ENCODE data around the gene METRN. TPM values are rescaled to one million over a fixed set of nuclear protein-coding genes. Genes with fewer than 3 reads are reported as not detected.
A peak's percentile ranks its signal among the peaks of the same experiment; 100 is the strongest.

Gene METRN
- total and polyA plus RNA-seq, 2 of the 4 experiments (the other 2 are of a cell fraction) = 6.1 to 48.2 TPM

GRCh38 chr16:666572-666971 is 48.3 kb upstream of the METRN start:
- CTCF ChIA-PET = no interaction called here
- Histone ChIP-seq H3K14ac (replicated peaks; ENCODE audit: low read depth, low read length) (no peak overlapping the region), H3K56ac (ENCODE audit: extremely low read depth, insufficient read depth, low read length) (no peak overlapping the region), H3K9me1 (ENCODE audit: insufficient read depth, low read length) (peaks cover 6% of the 10 kb centered on the region), H3K23ac (ENCODE audit: low read depth, low read length) (no peak overlapping the region), H4K20me1 (ENCODE audit: insufficient read depth, low read length) (peaks cover 13% of the 10 kb centered on the region), H3K36me3 (ENCODE audit: control insufficient read depth, insufficient read depth, low read length) (peaks cover 23% of the 10 kb centered on the region), H2AK5ac (ENCODE audit: low read depth, low read length) (no peak overlapping the region), H3K4me2 (ENCODE audit: low read depth, low read length) (no peak overlapping the region), H4K5ac (ENCODE audit: low read depth, low read length) (no peak overlapping the region), H2BK20ac (ENCODE audit: low read depth, low read length) (no peak overlapping the region), H3K18ac (ENCODE audit: low read depth, low read length) (no peak overlapping the region), H3K27ac (ENCODE audit: insufficient read depth, low read length) (no peak overlapping the region), H3K27me3 (ENCODE audit: control insufficient read depth, insufficient read depth, low read length) (no peaks in the 10 kb centered on the region), H3K9me3 (ENCODE audit: control insufficient read depth, insufficient read depth, low read length) (no peaks in the 10 kb centered on the region), H3K9ac (ENCODE audit: low read depth, low read length) (no peak overlapping the region), H2BK5ac (ENCODE audit: low read depth, low read length, poor library complexity, severe bottlenecking) (no peak overlapping the region), H4K8ac (ENCODE audit: low read depth in 2 of 2, low read length in 2 of 2) (no peak overlapping the region), H2AK9ac (replicated peaks; ENCODE audit: low read depth, low read length, poor library complexity) (peak overlapping the region; percentile 28), H3K4ac (ENCODE audit: low read depth, low read length) (no peak overlapping the region), H4K91ac (ENCODE audit: insufficient read depth, low read depth, low read length) (no peak overlapping the region), H3K4me1 (ENCODE audit: control insufficient read depth, insufficient read depth, low read length) (peaks cover 6% of the 10 kb centered on the region), H2BK15ac (ENCODE audit: low read depth, low read length) (no peak overlapping the region), H2AFZ (replicated peaks; ENCODE audit: low read length, poor library complexity) (no peak overlapping the region), H3K4me3 (ENCODE audit: insufficient read depth, low read depth, low read length) (no peak overlapping the region), H3K79me1 (ENCODE audit: low read depth in 1 of 2, low read length in 2 of 2) (peaks cover 0 to 23% of the 10 kb centered on the region in 2 experiments; a peak in 1 of 4 replicates), H2BK120ac (ENCODE audit: low read depth, low read length) (no peak overlapping the region)
- in situ Hi-C loops (cut with MboI; ENCODE audit: low sequenced_read_pairs) = no loop called here
- DNase-seq (no peak), ATAC-seq (ENCODE audit: low read depth) (no peak)
- BruUV-seq (replicated peaks) = no TSS peak
- dilution Hi-C loops (cut with HindIII; ENCODE audit: low sequenced_read_pairs, unreplicated experiment) = no loop called here
- WGBS, 2 experiments (ENCODE audit: extremely low coverage in 2 of 2, insufficient read length in 1 of 2) = 98% methylated on average over 8 of the region's 13 CpGs; no CpG with 5 or more reads in 1 of the 2 experiments
- TF ChIP-seq BHLHE40 (IDR thresholded peaks at IDR 0.05; ENCODE audit: low read depth, low read length) = no peak
- TF ChIP-seq RCOR1 (IDR thresholded peaks at IDR 0.05; ENCODE audit: insufficient replicate concordance, low read length) = no peak
- no peak for TF ChIP-seq CHD1 (IDR thresholded peaks at IDR 0.05; ENCODE audit: low read depth, low read length)
- no peak for TF ChIP-seq USF2 (IDR thresholded peaks at IDR 0.05; ENCODE audit: low read depth, low read length)
- no peak for TF ChIP-seq NFE2L2 (IDR thresholded peaks at IDR 0.05; ENCODE audit: low read depth, low read length)
- no peak for TF ChIP-seq MAZ (IDR thresholded peaks at IDR 0.05; ENCODE audit: borderline replicate concordance, low read depth, low read length)
- no peak for TF ChIP-seq MAFK (IDR thresholded peaks at IDR 0.05; ENCODE audit: low read depth, low read length)
- TF ChIP-seq RFX5 (IDR thresholded peaks at IDR 0.05; ENCODE audit: low read depth, low read length) = no peak
- no peak for TF ChIP-seq ELK1 (IDR thresholded peaks at IDR 0.05; ENCODE audit: borderline replicate concordance, low read depth, low read length)
- no peak for TF ChIP-seq CEBPB (IDR thresholded peaks at IDR 0.05; ENCODE audit: low read depth, low read length)
- no peak for TF ChIP-seq FOS (IDR thresholded peaks at IDR 0.05; ENCODE audit: low read depth, low read length)
- intact Hi-C loops (cut with micrococcal nuclease) = no loop called here
- POLR2A ChIA-PET (ENCODE audit: unreplicated experiment) = no interaction called here
